ENCODE data around the gene C6orf132. TPM values are rescaled to one million over a fixed set of nuclear protein-coding genes. Genes with fewer than 3 reads are reported as not detected.
A peak's percentile ranks its signal among the peaks of the same experiment; 100 is the strongest.

The C6orf132 gene
- total and polyA plus RNA-seq, 9 donors = 0.33 to 2.3 (median 0.68) TPM

DNA sequence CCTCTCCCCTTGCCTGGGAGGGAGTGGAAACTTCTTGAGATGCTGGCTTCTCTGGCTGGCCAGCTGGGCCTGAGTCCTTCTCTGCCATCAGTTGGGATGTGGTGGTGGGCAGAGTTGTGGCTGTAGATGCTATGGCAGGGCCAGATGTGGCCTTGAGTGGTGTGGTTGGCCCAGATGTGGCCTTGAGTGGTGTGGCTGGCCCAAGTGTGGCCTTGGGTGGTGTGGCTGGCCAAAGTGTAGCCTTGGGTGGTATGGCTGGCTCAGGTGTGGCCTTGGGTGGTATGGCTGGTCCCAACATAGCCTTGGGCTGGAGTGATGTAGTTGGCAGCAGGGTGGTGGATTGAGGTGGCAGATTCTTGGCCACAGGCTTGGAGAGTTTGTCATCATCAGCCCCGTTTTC lies 36.7 kb downstream of the C6orf132 start:
- no peak for DNase-seq
- H3K36me3 ChIP-seq (ENCODE audit: control insufficient read depth, insufficient read depth, low read length) = no peaks in the 10 kb centered on the region
- H3K27me3 ChIP-seq (ENCODE audit: control insufficient read depth, insufficient read depth, low read length) = peaks cover 23% of the 10 kb centered on the region
- H3K27ac ChIP-seq (ENCODE audit: low read length) = no peak overlapping the region
- H3K4me1 ChIP-seq (ENCODE audit: control insufficient read depth, insufficient read depth, low read length) = peaks cover 10% of the 10 kb centered on the region
- WGBS (ENCODE audit: insufficient coverage) = no CpG with 5 or more reads among the region's 1 CpG
- no peaks in the 10 kb centered on the region for H3K9me3 ChIP-seq (replicated peaks; ENCODE audit: control insufficient read depth, low read depth, low read length)
- H3K4me3 ChIP-seq (ENCODE audit: low read length) = no peak overlapping the region

DNA sequence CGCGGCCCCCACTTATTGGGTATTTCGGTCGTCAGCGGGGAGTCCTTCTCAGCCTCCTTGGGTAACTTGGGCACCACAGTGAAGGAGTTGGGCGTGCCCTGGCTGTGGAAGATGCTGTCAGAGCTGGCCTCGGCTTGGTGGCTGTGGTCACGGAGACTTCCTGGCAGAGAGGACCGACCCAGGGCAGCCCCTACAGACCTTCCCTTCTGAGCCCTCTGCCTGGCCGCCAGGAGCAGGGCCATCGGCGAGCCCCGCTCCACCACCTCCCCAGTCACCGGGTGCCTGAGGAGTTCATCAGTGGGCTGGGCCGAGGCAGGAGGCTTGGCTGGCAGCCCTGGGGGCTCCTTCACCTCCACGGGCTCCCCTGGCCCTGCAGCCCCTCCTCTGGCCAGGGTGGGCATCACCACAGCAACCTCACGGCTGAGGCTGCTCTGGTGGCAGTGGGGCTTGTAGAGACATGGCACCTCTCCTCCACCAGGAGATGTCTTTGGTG lies 37.2 kb downstream of the C6orf132 start:
- Histone ChIP-seq H3K36me3 (ENCODE audit: control insufficient read depth, insufficient read depth, low read length) (no peaks in the 10 kb centered on the region), H3K27me3 (ENCODE audit: control insufficient read depth, insufficient read depth, low read length) (peaks cover 23% of the 10 kb centered on the region), H3K9me3 (replicated peaks; ENCODE audit: control insufficient read depth, low read depth, low read length) (no peaks in the 10 kb centered on the region), H3K4me1 (ENCODE audit: control insufficient read depth, insufficient read depth, low read length) (peaks cover 10% of the 10 kb centered on the region), H3K27ac (ENCODE audit: low read length) (no peak overlapping the region), H3K4me3 (ENCODE audit: low read length) (no peak overlapping the region)
- no peak for DNase-seq
- WGBS (ENCODE audit: insufficient coverage) = 80% methylated on average over 13 of the region's 17 CpGs

DNA sequence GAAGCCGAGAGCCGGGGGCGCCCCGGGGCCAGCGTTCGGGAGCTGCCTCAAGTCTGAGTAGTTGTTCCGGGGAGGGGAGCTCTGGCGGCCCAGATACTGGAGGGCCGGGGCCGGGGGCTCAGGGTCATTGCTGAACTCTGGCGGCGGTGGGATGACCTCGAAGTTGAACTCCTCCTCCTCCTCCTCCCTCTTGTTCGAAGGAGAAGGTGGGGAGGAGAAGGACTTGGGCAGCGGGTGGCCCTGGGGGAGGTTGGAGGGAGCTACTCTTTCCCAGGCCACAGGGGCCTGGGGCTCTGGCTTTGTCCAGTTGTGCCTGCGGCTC lies 37.7 kb downstream of the C6orf132 start:
- Histone ChIP-seq H3K9me3 (replicated peaks; ENCODE audit: control insufficient read depth, low read depth, low read length) (no peaks in the 10 kb centered on the region), H3K4me1 (ENCODE audit: control insufficient read depth, insufficient read depth, low read length) (peaks cover 10% of the 10 kb centered on the region), H3K36me3 (ENCODE audit: control insufficient read depth, insufficient read depth, low read length) (no peaks in the 10 kb centered on the region), H3K4me3 (ENCODE audit: low read length) (peak overlapping the region; percentile 38), H3K27ac (ENCODE audit: low read length) (no peak overlapping the region), H3K27me3 (ENCODE audit: control insufficient read depth, insufficient read depth, low read length) (peaks cover 21% of the 10 kb centered on the region)
- DNase-seq = no peak
- WGBS (ENCODE audit: insufficient coverage) = 4% methylated on average over 6 of the region's 16 CpGs

DNA sequence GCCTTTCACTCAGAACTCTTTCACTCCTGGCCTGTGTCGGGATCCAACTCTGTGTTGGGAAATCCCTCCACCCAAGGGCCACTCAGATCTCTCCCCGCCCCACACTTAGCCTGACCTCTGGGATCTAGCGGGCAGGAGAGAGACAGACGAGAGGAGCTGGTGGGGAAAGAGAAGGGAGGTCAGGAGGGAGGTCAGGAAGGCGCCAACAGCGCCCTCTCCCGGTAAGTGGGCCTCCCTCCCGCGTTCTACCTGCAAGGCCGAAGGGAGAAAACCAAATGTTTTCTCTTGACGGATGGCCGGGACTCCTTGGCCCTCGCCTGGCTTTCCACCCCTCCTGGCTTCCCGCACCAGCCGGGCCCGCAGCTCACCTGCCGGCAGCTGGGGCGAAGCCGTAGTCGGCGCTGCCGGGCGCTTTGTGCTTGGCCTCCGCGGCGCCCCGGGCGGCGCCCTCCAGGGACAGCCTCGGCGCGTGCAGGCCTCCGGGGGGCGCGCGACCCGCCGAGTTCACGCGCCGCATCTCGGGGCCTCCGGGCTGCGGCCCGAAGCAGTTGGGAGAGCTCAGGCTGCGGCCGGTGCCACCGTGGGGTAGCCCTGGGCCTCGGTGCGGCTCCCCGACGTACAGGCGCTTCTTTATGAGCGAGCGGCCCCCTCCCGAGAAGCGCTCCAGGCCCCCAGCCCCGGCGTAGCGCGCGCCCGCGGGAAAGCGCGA lies 38.2 kb downstream of the C6orf132 start:
- peak; percentile 72 for DNase-seq
- no peaks in the 10 kb centered on the region for H3K9me3 ChIP-seq (replicated peaks; ENCODE audit: control insufficient read depth, low read depth, low read length)
- peaks cover 10% of the 10 kb centered on the region for H3K4me1 ChIP-seq (ENCODE audit: control insufficient read depth, insufficient read depth, low read length)
- H3K4me3 ChIP-seq (ENCODE audit: low read length) = peak overlapping the region; percentile 38
- WGBS (ENCODE audit: insufficient coverage) = 2% methylated on average over 64 of the region's 66 CpGs
- no peak overlapping the region for H3K27ac ChIP-seq (ENCODE audit: low read length)
- H3K27me3 ChIP-seq (ENCODE audit: control insufficient read depth, insufficient read depth, low read length) = peaks cover 20% of the 10 kb centered on the region
- no peaks in the 10 kb centered on the region for H3K36me3 ChIP-seq (ENCODE audit: control insufficient read depth, insufficient read depth, low read length)

DNA sequence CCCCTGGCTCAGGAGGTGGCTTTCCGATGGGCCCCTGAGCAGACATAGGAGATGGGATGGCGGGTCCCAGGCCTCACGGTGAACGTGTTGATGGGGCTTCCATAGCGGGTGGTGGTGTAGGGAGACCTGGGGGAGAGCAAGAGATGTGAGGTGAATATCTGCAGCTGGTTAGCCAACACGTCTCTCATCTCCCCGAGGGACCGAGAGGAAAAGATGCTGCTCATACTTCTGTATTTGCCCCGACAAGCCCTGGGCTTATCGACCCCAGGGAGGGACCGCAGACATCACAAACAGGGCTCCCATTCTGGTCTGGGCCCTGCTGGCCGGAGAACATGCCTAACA lies 38.7 kb downstream of the C6orf132 start:
- peaks cover 20% of the 10 kb centered on the region for H3K27me3 ChIP-seq (ENCODE audit: control insufficient read depth, insufficient read depth, low read length)
- H3K36me3 ChIP-seq (ENCODE audit: control insufficient read depth, insufficient read depth, low read length) = no peaks in the 10 kb centered on the region
- H3K27ac ChIP-seq (ENCODE audit: low read length) = no peak overlapping the region
- H3K4me3 ChIP-seq (ENCODE audit: low read length) = peak overlapping the region; percentile 38
- 87% methylated on average over 11 of the region's 12 CpGs for WGBS (ENCODE audit: insufficient coverage)
- no peak for DNase-seq
- no peaks in the 10 kb centered on the region for H3K9me3 ChIP-seq (replicated peaks; ENCODE audit: control insufficient read depth, low read depth, low read length)
- peaks cover 10% of the 10 kb centered on the region for H3K4me1 ChIP-seq (ENCODE audit: control insufficient read depth, insufficient read depth, low read length)

DNA sequence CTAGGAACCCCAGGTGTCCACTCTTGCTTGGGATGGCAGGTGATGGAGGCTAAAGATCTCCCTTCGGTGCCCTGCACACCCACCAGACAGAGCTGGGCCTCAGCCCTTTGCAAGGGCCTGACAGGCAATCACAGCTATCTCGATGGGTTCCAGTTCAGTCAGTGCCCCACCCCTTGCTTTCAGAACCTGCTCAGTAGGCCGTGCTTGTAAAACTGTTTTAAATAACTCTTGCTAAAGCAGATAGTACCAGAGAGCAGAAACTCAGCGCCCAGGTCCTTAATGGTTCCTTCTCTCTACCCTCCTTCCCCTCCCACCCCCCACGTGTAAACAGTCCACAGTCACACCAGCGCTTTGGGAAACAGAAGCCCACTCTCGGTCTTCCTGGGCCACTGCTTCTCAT lies 39.2 kb downstream of the C6orf132 start:
- Histone ChIP-seq H3K27me3 (ENCODE audit: control insufficient read depth, insufficient read depth, low read length) (peaks cover 16% of the 10 kb centered on the region), H3K4me3 (ENCODE audit: low read length) (no peak overlapping the region), H3K36me3 (ENCODE audit: control insufficient read depth, insufficient read depth, low read length) (no peaks in the 10 kb centered on the region), H3K9me3 (replicated peaks; ENCODE audit: control insufficient read depth, low read depth, low read length) (no peaks in the 10 kb centered on the region), H3K27ac (ENCODE audit: low read length) (no peak overlapping the region), H3K4me1 (ENCODE audit: control insufficient read depth, insufficient read depth, low read length) (peaks cover 10% of the 10 kb centered on the region)
- 87% methylated on average over 7 of the region's 7 CpGs for WGBS (ENCODE audit: insufficient coverage)
- DNase-seq = no peak

DNA sequence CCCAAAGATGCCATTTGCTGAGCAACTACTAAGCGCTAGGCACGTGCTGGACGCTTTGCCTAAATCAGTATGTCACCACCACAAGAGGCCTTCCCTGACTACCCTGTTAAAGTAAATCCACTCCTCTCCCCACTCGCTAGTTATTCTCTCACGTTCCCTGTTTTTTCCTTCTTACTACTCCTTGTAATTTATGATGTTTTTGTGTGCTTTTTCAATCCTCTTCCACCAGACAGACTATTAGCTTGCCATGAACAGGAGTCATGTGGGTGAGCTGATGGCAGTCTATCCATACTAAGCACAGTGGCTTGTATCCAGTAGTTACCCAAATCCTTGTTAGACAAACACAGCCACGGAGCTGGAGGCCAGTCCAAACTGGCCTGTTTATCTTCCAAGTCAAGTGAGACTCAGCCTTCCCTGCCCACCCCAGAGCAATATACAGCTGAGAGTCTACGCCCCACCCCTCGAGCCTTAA lies 41.2 kb downstream of the C6orf132 start:
- H3K4me3 ChIP-seq (ENCODE audit: low read length) = no peak overlapping the region
- H3K27me3 ChIP-seq (ENCODE audit: control insufficient read depth, insufficient read depth, low read length) = peaks cover 16% of the 10 kb centered on the region
- peaks cover 6% of the 10 kb centered on the region for H3K4me1 ChIP-seq (ENCODE audit: control insufficient read depth, insufficient read depth, low read length)
- no peak for DNase-seq
- no peaks in the 10 kb centered on the region for H3K9me3 ChIP-seq (replicated peaks; ENCODE audit: control insufficient read depth, low read depth, low read length)
- H3K36me3 ChIP-seq (ENCODE audit: control insufficient read depth, insufficient read depth, low read length) = no peaks in the 10 kb centered on the region
- 77% methylated on average over 4 of the region's 8 CpGs for WGBS (ENCODE audit: insufficient coverage)
- H3K27ac ChIP-seq (ENCODE audit: low read length) = no peak overlapping the region

DNA sequence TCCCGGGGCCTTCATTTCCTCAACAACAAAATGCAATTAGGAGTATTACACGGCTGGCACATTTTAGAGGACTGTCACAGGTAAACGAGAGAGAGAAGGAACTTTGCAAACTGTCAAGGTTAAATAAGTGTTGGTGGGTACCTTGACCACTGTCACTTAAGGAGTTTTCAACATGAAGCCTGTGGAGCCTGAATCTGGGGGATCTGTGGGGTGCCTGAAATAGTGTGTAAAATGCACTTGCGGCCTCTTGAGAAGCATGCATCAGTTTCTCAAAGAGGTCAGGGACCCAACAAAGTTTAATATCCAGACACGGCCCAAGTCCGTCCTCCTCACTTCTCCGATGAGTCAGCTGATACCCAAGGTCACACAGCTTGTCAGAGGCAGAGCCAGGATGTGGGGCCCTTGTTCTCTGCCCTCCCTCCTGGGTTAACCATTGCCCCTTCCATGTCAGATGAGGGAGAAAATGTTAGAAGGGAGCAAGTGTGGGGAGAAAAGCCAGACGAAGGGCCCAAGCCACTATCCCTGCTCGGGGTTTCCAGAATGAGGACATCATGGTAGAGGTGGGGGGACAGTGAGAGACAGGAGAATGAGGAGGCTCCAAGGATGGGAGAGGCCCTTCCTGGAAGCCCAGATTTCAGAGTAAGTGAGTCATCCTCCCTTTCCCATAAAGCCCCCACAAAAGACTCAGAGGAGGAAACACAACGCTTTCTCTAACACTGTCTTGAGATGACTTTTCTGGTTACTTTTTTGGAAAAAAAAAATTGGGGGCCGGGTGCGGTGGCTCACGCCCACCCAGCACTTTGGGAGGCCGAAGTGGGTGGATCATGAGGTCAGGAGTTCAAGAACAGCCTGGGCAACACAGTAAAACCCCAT lies 42.2 kb downstream of the C6orf132 start:
- H3K9me3 ChIP-seq (replicated peaks; ENCODE audit: control insufficient read depth, low read depth, low read length) = no peaks in the 10 kb centered on the region
- DNase-seq = no peak
- H3K27me3 ChIP-seq (ENCODE audit: control insufficient read depth, insufficient read depth, low read length) = peaks cover 11% of the 10 kb centered on the region
- H3K27ac ChIP-seq (ENCODE audit: low read length) = no peak overlapping the region
- peaks cover 6% of the 10 kb centered on the region for H3K4me1 ChIP-seq (ENCODE audit: control insufficient read depth, insufficient read depth, low read length)
- H3K36me3 ChIP-seq (ENCODE audit: control insufficient read depth, insufficient read depth, low read length) = no peaks in the 10 kb centered on the region
- WGBS (ENCODE audit: insufficient coverage) = 81% methylated on average over 4 of the region's 14 CpGs
- H3K4me3 ChIP-seq (ENCODE audit: low read length) = no peak overlapping the region

DNA sequence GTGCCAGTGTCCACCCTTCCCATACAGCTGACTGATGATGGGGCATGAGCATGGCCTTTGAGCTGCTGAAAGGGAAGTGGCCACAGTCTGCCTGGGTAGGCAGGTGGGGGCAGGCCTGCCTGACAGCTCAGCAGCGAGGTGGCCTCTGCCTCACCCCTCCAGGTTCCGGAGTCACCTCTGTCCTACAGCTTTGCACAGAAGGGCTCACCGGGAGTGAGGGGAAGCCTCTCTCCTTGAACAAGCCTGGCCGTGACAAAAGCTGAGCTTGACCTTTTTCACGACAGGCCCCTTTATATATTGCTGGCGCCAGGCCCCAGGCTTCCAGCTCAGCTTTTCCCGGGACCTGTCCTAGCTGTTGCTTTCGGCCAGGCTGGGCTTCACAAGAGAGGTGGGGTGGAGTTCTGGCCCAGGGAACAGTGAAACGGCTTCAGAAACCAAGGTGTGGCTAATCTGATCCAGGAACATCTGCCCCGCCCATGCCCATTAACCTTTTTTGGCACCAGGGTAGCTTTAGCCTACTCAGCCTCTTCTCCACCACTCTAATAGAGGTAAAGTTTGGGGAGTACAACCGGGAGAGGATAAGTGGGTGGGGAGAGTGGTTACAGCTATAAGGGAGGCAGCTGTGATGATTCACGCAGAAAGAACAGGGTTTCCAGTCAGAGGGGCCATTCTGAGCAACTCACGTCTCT lies 42.9 kb downstream of the C6orf132 start:
- Histone ChIP-seq H3K27me3 (ENCODE audit: control insufficient read depth, insufficient read depth, low read length) (peaks cover 4% of the 10 kb centered on the region), H3K9me3 (replicated peaks; ENCODE audit: control insufficient read depth, low read depth, low read length) (no peaks in the 10 kb centered on the region), H3K4me3 (ENCODE audit: low read length) (no peak overlapping the region), H3K36me3 (ENCODE audit: control insufficient read depth, insufficient read depth, low read length) (no peaks in the 10 kb centered on the region), H3K4me1 (ENCODE audit: control insufficient read depth, insufficient read depth, low read length) (peaks cover 6% of the 10 kb centered on the region), H3K27ac (ENCODE audit: low read length) (no peak overlapping the region)
- no peak for DNase-seq
- WGBS (ENCODE audit: insufficient coverage) = 36% methylated on average over 10 of the region's 13 CpGs

Data from muscle of leg (tissue), 11 donors.